NB4 (cell line): Measurements from ENCODE around the gene NCBP2.

ENCODE experiments used
- MYC ChIP-seq: IDR thresholded peaks from 2 replicates; pipeline ENCODE4 v1.6.1; 2011; ENCODE audit warnings: low read depth, low read length
- POLR2A ChIP-seq: IDR thresholded peaks from 2 replicates; pipeline ENCODE4 v1.6.1; 2011; ENCODE audit warnings: mild to moderate bottlenecking; ENCODE audit not compliant: insufficient read length; ENCODE audit errors: extremely low read depth
- TF ChIP-seq, protein P1 (sequence below): IDR thresholded peaks from one replicate; pipeline ENCODE4 v1.5.1; 2012; ENCODE audit warnings: low read depth, low read length

DNA sequence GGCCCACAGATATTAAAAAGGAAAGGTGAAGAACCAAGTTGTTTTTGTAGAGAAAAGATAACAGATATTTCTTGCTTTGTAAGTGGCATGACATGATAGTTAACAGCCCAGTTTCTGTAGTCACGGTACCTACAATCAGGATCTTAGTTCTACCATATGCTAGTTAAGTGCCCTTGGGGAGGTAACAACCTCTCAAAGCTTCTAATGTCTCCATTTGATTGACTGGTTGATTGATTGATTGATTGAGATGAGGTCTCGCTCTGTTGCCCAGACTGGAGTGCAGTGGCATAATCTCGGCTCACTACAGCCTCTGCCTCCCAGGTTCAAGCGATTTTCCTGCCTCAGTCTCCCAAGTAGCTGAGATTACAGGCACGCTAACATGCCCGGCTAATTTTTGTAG, 46.1 kb downstream of the NCBP2 start:
- TF ChIP-seq, protein P1, sequence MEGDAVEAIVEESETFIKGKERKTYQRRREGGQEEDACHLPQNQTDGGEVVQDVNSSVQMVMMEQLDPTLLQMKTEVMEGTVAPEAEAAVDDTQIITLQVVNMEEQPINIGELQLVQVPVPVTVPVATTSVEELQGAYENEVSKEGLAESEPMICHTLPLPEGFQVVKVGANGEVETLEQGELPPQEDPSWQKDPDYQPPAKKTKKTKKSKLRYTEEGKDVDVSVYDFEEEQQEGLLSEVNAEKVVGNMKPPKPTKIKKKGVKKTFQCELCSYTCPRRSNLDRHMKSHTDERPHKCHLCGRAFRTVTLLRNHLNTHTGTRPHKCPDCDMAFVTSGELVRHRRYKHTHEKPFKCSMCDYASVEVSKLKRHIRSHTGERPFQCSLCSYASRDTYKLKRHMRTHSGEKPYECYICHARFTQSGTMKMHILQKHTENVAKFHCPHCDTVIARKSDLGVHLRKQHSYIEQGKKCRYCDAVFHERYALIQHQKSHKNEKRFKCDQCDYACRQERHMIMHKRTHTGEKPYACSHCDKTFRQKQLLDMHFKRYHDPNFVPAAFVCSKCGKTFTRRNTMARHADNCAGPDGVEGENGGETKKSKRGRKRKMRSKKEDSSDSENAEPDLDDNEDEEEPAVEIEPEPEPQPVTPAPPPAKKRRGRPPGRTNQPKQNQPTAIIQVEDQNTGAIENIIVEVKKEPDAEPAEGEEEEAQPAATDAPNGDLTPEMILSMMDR: no peak
- TF ChIP-seq POLR2A (no peak), MYC (no peak)
